Measurements from ENCODE around the gene HDAC6. TPM values are rescaled to one million over a fixed set of nuclear protein-coding genes. Genes with fewer than 3 reads are reported as not detected.

The HDAC6 gene
- total and polyA plus RNA-seq, 2 of the 13 experiments (the other 11 are each of a cell fraction or from before 2014, with no cell fraction given) = 80.4 to 93.6 TPM

DNA sequence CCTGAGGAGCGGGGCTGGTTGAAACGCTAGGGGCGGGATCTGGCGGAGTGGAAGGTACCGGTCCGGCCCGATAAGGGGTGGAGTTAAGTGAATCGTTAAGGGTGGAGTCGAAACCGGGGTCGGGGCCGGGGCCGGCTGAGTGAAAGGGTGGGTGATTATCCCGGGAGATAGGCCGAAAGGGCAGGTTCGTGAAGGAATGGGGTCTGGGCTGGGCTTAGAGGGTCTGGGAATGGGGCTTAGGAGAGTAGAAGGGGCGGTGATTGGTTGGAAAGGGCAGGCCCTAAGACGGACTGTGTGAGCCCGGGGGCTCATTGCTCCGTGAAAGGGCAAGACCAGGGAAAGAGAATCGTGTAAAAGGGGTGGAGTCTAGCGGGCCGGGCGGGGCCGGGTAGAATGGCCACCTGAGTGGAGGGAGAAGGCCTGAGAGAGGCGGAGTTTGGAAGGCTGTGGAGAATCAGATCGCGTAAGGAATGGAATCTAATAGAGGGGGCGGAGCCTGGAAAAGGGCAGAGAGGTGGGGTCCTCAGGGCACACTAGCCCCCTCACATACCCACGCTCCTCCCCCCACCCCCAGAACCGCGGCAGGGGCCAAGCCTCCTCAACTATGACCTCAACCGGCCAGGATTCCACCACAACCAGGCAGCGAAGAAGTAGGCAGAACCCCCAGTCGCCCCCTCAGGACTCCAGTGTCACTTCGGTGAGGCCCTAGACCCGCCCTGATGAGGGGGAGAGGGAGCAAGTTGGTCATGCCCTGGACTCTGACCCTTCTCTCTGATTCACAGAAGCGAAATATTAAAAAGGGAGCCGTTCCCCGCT lies 430 bp downstream of the HDAC6 start (continued):
- 0 out of 2 replicates have a peak, but pooled peaks have one; percentile 57 for TF ChIP-seq ZNF430 (CRISPR knock-in tag; IDR thresholded peaks at IDR 0.05)
- TF ChIP-seq, protein P1, sequence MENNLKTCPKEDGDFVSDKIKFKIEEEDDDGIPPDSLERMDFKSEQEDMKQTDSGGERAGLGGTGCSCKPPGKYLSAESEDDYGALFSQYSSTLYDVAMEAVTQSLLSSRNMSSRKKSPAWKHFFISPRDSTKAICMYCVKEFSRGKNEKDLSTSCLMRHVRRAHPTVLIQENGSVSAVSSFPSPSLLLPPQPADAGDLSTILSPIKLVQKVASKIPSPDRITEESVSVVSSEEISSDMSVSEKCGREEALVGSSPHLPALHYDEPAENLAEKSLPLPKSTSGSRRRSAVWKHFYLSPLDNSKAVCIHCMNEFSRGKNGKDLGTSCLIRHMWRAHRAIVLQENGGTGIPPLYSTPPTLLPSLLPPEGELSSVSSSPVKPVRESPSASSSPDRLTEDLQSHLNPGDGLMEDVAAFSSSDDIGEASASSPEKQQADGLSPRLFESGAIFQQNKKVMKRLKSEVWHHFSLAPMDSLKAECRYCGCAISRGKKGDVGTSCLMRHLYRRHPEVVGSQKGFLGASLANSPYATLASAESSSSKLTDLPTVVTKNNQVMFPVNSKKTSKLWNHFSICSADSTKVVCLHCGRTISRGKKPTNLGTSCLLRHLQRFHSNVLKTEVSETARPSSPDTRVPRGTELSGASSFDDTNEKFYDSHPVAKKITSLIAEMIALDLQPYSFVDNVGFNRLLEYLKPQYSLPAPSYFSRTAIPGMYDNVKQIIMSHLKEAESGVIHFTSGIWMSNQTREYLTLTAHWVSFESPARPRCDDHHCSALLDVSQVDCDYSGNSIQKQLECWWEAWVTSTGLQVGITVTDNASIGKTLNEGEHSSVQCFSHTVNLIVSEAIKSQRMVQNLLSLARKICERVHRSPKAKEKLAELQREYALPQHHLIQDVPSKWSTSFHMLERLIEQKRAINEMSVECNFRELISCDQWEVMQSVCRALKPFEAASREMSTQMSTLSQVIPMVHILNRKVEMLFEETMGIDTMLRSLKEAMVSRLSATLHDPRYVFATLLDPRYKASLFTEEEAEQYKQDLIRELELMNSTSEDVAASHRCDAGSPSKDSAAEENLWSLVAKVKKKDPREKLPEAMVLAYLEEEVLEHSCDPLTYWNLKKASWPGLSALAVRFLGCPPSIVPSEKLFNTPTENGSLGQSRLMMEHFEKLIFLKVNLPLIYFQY (CRISPR knock-in tag; IDR thresholded peaks at IDR 0.05; ENCODE audit: borderline replicate concordance) = peak; percentile 96
- TF ChIP-seq ZNF468 (CRISPR knock-in tag; IDR thresholded peaks at IDR 0.05) = no peak
- peak; percentile 59 for TF ChIP-seq PHF8 (CRISPR knock-in tag; IDR thresholded peaks at IDR 0.05)
- TF ChIP-seq HDAC1 (CRISPR knock-in tag; IDR thresholded peaks at IDR 0.05) = 0 out of 2 replicates have a peak, but pooled peaks have one; percentile 18
- peak; percentile 45; the same call in 1 of the 2 replicates for TF ChIP-seq KDM5A (IDR thresholded peaks at IDR 0.05; ENCODE audit: borderline replicate concordance, low read length)
- TF ChIP-seq HNF4A (CRISPR knock-in tag; IDR thresholded peaks at IDR 0.05) = peak; percentile 27; the same call in 1 of the 2 replicates
- peak in 1 of 2 experiments; percentile 81; a peak in 2 of 4 replicates for TF ChIP-seq POLR2A (IDR thresholded peaks at IDR 0.05; ENCODE audit: insufficient read depth in 1 of 2, low read depth in 2 of 2, low read length in 2 of 2)
- TF ChIP-seq, protein P2, sequence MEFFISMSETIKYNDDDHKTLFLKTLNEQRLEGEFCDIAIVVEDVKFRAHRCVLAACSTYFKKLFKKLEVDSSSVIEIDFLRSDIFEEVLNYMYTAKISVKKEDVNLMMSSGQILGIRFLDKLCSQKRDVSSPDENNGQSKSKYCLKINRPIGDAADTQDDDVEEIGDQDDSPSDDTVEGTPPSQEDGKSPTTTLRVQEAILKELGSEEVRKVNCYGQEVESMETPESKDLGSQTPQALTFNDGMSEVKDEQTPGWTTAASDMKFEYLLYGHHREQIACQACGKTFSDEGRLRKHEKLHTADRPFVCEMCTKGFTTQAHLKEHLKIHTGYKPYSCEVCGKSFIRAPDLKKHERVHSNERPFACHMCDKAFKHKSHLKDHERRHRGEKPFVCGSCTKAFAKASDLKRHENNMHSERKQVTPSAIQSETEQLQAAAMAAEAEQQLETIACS (CRISPR knock-in tag; IDR thresholded peaks at IDR 0.05) = no peak
- TF ChIP-seq HNF4G (IDR thresholded peaks at IDR 0.05; ENCODE audit: borderline replicate concordance, low read depth, low read length) = peak; percentile 3; the same call in 1 of the 2 replicates
- no peak for TF ChIP-seq HNF4G (CRISPR knock-in tag; IDR thresholded peaks at IDR 0.05; ENCODE audit: borderline replicate concordance, low read depth)
- TF ChIP-seq ZNF160 (CRISPR knock-in tag; IDR thresholded peaks at IDR 0.05) = 0 out of 2 replicates have a peak, but pooled peaks have one; percentile 23

Data from HepG2 (cell line).